Activated CD8-positive, alpha-beta memory T cell treated with anti-CD3 and anti-CD28 coated beads, Interleukin-2, amount 50 U/mL, for 24 hours (primary cell): ENCODE data around the gene KHDRBS1.
"Not testable (repeated sequence)": the region's sequence is repeated elsewhere in the genome, so short reads cannot be mapped to it uniquely, and the experiment has no call there.

Experiments used
- DNase-seq: peaks from one replicate; pipeline ENCODE4 v3.0.0-alpha.2; 2020; ENCODE audit errors: extremely low read depth

Gene KHDRBS1

DNA sequence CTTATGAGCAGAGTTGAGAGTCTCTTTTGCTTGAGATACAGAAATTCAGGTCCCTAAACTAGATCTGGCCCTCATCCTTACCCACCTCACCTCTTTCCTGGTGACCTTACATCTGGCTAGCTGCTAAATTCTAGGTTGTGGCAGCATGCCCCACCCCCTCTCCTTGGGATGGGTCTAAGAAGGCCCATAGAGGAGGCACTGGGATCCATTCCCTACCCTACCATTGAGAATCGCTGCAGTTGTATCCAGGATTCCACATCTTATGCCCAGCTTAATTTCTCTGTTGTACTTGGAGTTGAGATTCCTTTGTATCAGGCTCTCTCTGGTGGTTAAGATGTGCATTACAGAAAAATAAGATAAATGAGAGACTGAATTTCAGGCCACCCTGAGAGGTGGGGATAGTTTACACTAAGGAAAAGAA is 49.6 kb downstream of the KHDRBS1 start:
- DNase-seq: no peak

DNA sequence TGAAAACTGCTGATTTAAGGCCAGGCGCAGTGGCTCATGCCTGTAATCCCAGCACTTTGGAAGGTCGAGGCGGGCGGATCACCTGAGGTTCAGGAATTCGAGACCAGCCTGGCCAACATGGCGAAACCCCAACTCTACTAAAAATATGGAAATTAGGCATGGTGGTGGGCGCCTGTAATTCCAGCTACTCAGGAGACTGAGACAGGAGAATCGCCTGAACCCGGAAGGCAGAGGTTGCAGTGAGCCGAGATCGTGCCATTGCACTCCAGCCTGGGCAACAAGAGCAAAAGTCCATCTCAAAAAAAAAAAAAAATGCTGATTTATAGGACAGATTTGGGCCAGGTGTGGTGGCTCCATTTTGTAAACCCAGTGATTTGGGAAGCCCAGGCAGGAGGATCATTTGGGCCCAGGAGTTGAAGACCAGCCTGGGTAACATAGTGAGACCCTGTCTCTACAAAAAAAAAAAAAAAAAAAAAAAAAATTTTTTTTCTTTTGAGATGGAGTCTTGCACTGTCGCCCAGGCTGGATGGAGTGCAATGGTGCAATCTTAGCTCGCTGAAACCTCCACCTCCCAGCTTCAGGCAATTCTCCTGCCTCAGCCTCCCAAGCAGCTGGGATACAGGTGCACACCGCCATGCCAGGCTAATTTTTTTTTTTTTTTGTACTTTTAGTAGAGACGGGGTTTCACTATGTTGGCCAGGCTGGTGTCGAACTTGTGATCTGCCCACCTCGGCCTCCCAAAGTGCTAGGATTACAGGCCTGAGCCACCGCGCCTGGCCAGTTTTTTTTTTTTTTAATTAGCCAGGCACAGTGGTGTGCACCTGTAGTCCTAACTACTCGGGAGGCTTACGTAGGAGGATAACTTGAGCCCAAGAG is 52.2 kb downstream of the KHDRBS1 start:
- DNase-seq: not testable (repeated sequence)

GRCh38 chr1:32066489-32066873 is 52.8 kb downstream of the KHDRBS1 start:
- no peak for DNase-seq

- no peak for DNase-seq
Observed at GRCh38 chr1:32068957-32069588, 55.4 kb downstream of the KHDRBS1 start.

DNA sequence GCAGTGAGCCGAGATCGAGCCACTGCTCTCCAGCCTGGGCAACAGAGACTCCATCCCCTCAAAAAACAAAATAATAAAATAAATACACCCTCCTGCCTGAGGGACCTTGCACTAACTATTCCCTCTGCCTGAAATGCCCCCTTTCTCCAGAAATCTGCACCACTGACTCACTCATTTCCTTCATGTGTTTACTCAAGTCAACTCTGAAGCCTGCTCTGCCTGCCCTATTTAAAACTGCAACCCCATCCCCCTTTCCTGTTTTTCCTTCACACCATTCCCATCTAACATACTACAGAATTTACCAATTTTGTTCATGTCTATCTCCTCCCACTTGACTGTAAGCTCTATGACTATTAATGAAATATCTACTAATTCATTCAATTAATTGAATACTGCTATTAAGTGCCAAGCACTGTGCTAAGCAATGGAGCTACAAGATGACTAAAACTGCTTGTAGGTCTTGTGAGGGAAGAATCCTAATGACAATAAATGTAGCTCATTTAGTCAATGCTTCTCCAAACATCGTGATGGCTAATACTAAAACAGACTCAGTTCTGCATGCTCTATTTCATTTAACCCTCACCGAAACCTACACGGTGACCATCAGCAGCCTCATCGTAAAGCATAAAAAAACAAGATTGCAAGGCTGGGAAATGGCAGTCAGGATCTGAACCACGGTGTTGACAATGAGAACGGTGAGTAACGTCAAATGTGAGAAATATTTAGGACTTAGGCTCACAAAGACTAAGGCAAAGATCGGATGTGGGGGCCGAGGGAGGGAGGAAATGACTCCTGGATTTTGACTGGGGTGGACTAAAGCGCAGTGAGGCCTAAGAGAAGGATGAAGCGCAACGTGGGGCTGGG is 58.3 kb downstream of the KHDRBS1 start:
- no peak for DNase-seq

DNA sequence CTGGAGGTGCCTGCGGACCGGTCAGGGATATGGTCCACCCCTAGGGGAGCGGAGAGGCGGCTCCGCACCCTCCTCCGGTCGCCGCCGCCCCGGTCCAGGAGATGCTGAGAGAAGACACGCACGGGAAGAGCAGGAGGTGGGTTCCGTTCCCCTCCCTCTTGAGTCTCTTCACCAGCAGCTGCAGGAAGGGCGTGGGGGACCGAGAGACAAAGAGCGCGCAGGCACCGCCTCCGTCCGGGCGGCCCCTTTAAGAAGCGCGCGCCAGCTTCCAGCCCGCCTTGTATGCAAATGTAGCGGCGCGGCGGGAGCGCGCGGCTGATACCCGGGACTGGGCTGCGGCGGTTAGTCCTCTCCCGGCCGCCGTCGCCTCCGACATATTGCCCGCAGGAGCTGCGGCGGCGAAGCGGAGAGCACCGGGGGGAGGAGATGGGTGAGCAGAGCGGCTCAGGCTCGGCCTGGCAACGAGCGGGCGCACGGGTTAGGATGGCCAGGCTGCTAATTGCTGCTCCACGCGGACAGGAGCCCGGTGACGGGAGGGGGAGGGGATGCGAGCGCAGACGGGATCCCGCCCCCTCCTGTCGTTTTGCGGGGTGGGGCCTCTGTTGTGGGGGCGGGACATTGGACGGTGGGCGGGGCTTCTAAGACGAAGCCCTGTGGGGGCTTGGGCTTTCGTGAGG is 59.1 kb downstream of the KHDRBS1 start, which contains the start of gene TMEM39B:
TSS of gene TMEM39B (plus strand) at position 318 of the 677 bp plus-strand sequence. CDS start at position 427, 109 bp downstream.
- peak; percentile 76 for DNase-seq

DNA sequence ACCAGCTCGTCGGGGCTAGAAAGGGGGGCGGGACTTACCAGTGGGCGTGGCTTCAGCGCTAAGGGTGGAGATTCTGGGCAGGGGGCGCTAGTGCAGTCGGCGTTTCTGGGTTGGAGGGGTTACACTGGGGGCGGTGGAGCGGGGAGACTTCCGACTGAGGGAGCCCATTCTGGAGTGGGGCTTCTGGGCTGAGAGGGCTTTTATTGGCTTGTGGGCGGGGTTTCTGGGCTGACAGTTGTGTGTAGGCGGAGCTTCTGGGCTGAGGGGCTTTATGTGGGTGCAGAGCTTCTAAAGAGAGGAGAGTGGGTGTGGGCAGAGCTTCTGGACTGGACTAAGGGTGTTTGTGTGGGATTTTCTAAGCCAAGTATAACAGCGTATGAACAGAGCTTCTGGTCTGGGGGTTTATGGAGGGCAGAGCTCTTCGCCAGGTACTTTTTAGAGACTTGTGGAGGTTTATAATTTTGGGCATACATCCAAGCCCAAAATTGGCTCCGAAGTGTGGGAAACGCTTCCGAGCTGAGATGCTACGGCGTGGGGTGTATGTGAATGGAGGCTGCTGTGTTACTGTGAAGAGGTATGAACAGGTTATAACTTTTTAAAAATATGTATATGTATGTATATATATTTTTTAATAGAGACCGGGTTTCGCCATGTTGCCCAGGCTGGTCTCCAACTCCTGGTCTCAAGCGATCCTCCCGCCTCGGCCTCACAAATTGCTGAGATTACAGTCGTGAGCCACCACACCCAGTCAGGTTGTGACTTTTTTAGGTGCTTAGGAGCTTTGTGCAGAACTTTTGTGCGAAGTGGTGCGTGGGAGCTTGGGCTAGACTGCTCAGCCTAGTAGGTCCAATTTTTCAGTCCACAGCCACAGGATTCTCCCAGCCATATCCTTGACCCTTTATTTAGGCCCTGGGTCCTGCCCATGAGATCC is 59.9 kb downstream of the KHDRBS1 start:
- DNase-seq: no peak

DNA sequence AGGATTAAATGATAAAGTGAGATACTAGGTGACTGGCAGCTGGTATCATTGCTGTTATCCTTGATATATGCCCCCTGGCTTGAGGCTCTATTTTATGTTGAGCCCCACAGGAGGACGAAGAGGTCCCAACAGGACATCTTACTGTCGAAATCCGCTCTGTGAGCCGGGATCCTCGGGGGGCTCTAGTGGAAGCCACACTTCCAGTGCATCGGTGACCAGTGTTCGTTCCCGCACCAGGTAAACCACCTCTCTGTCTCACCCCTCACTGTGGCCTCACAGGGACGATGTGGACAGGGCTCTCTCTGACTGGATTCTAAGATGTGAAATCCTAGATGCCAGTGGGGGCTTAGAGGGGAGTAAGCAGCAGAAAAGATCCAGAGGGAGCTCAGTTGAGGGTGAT is 61.2 kb downstream of the KHDRBS1 start:
- DNase-seq: no peak

GRCh38 chr1:32077451-32077850 is 63.8 kb downstream of the KHDRBS1 start:
- no peak for DNase-seq

GRCh38 chr1:32082022-32082421 is 68.4 kb downstream of the KHDRBS1 start:
- no peak for DNase-seq

- not testable (repeated sequence) for DNase-seq
Observed at GRCh38 chr1:32086381-32086780, 72.7 kb downstream of the KHDRBS1 start.

DNA sequence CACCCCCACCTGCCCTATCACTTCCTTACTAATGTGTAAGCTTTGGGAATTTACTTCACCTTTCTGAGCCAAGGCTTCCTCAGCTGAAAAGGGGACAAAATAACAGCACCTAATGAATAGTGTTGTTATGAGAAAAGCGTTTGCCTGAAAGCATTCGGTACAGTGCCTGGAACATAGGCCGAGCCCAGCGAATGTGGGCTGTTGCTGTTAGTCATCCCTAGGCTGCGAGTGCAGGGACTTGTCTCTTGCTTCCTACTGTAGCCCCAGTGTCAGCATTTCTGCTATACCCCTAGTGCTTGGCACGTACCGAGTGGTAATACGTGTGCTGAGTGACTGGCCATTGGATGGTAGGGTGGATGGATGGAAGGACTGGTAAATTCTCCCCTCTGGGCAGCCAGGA is 77.5 kb downstream of the KHDRBS1 start:
- no peak for DNase-seq

DNA sequence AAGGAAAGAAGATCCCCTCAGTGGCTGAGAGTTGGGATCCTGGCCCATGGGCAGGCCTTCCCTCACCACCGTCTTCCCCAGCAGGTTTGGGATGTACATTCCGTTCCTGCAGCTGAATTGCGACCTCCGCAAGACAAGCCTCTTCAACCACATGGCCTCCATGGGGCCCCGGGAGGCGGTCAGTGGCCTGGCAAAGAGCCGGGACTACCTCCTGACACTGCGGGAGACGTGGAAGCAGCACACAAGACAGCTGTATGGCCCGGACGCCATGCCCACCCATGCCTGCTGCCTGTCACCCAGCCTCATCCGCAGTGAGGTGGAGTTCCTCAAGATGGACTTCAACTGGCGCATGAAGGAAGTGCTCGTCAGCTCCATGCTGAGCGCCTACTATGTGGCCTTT is 77.9 kb downstream of the KHDRBS1 start:
- DNase-seq: no peak
